GM12878 (cell line): ENCODE measurements around the gene CDC6. TPM values are rescaled to one million over a fixed set of nuclear protein-coding genes. Genes with fewer than 3 reads are reported as not detected.
A peak's percentile ranks its signal among the peaks of the same experiment; 100 is the strongest.

Experiments used
- ATF7 ChIP-seq: fragments of 450-650 bp; IDR thresholded peaks from 2 replicates; pipeline ENCODE4 v1.6.1; 2016; ENCODE audit warnings: low read depth, mild to moderate bottlenecking
- BACH1 ChIP-seq: fragments of 450-650 bp; IDR thresholded peaks from 2 replicates; pipeline ENCODE4 v1.6.1; 2017; ENCODE audit warnings: mild to moderate bottlenecking, borderline replicate concordance
- BMI1 ChIP-seq: fragments of 450-650 bp; IDR thresholded peaks from 2 replicates; pipeline ENCODE4 v1.6.1; 2016; ENCODE audit warnings: mild to moderate bottlenecking, moderate library complexity, borderline replicate concordance
- BRCA1 ChIP-seq: IDR thresholded peaks from 2 replicates; pipeline ENCODE4 v1.6.1; 2011; ENCODE audit warnings: low read depth, low read length, improper control_type of control experiment
- CBFB ChIP-seq: IDR thresholded peaks from 2 replicates; pipeline ENCODE4 v1.6.1; 2016; ENCODE audit warnings: antibody characterized with exemption, low read depth
- HSF1 ChIP-seq: fragments of 150-350 bp; IDR thresholded peaks from 2 replicates; pipeline ENCODE4 v1.6.1; 2014; ENCODE audit warnings: mild to moderate bottlenecking, low read depth, low read length
- IKZF1 ChIP-seq: fragments of 450-650 bp; conservative IDR thresholded peaks from 2 replicates; pipeline ENCODE4 v1.6.1; 2017; ENCODE audit warnings: antibody characterized with exemption, mild to moderate bottlenecking
- IRF4 ChIP-seq: IDR thresholded peaks from 2 replicates; pipeline ENCODE4 v1.6.1; 2011; ENCODE audit warnings: low read depth, low read length
- NFXL1 ChIP-seq: fragments of 450-650 bp; IDR thresholded peaks from 2 replicates; pipeline ENCODE4 v1.6.1; 2017; ENCODE audit warnings: antibody characterized with exemption, mild to moderate bottlenecking, borderline replicate concordance
- RAD21 ChIP-seq: IDR thresholded peaks from 2 replicates; pipeline ENCODE4 v1.6.1; 2011; ENCODE audit warnings: mild to moderate bottlenecking, low read depth, low read length, moderate library complexity; ENCODE audit not compliant: insufficient read depth
- RELA ChIP-seq: fragments of 450-650 bp; IDR thresholded peaks from 2 replicates; pipeline ENCODE4 v1.8.0; 2014; ENCODE audit warnings: borderline replicate concordance; ENCODE audit not compliant: partially characterized antibody
- SMAD5 ChIP-seq: IDR thresholded peaks from 2 replicates; pipeline ENCODE4 v1.6.1; 2016; ENCODE audit warnings: antibody characterized with exemption, low read depth
- SUPT20H ChIP-seq: IDR thresholded peaks from 2 replicates; pipeline ENCODE4 v1.6.1; 2011; ENCODE audit warnings: low read depth, mild to moderate bottlenecking, low read length, moderate library complexity, borderline replicate concordance; ENCODE audit not compliant: control insufficient read depth
- ZBED1 ChIP-seq: IDR thresholded peaks from 2 replicates; pipeline ENCODE4 v1.6.1; 2016; ENCODE audit warnings: borderline replicate concordance
- ZNF384 ChIP-seq: IDR thresholded peaks from 2 replicates; pipeline ENCODE4 v1.6.1; 2012; ENCODE audit warnings: low read depth, mild to moderate bottlenecking, low read length, improper control_type of control experiment, borderline replicate concordance
- polyA plus RNA-seq, 11 experiments: library from polyadenylated mRNA; depleted of rRNA in 4 of 11; unstranded in 6 of 11; stranded (reverse) in 5 of 11; fragments of >200 nt; fragmentation: Nextera tagmentation in 4 of 11; fragmentation: Illumina TruSeq in 1 of 11; extraction: Ambion mirVana in 4 of 11; extraction: Trizol in 1 of 11; gene quantifications; 1 replicate in 1 of 11; 2 replicates in 10 of 11; pipeline versions ENCODE4 v1.2.1 to v1.2.3, GENCODE V29; 2011 to 2016; ENCODE audit warnings: inconsistent platforms in 2 of 11, missing spikeins in 2 of 11, low read depth in 1 of 11
- total RNA-seq, 4 experiments: library from RNA; depleted of rRNA in 3 of 4; stranded (reverse); fragments of >200 nt in 3 of 4; fragmentation: Illumina TruSeq in 1 of 4; extraction: Trizol in 1 of 4; gene quantifications; 2 replicates each; pipeline versions ENCODE4 v1.2.1 to v1.2.3, GENCODE V29; 2013 to 2021
- TF ChIP-seq, protein P1 (sequence below): fragments of 450-650 bp; IDR thresholded peaks from 2 replicates; pipeline ENCODE4 v1.6.1; 2016; ENCODE audit warnings: mild to moderate bottlenecking
- TF ChIP-seq, protein P2 (sequence below): fragments of 450-650 bp; IDR thresholded peaks from 2 replicates; pipeline ENCODE4 v1.6.1; 2017; ENCODE audit warnings: mild to moderate bottlenecking, moderate library complexity
- TF ChIP-seq, protein P3 (sequence below): IDR thresholded peaks from 2 replicates; pipeline ENCODE4 v1.6.1; 2011; ENCODE audit warnings: mild to moderate bottlenecking, low read depth, low read length, moderate library complexity; ENCODE audit not compliant: insufficient replicate concordance
- TF ChIP-seq, protein P4 (sequence below): IDR thresholded peaks from 2 replicates; pipeline ENCODE4 v1.6.1; 2012; ENCODE audit warnings: low read length, inconsistent platforms

Gene CDC6
- total and polyA plus RNA-seq, 10 of the 15 experiments (the other 5 are each of a cell fraction or from before 2014, with no cell fraction given) = 13.3 to 60.9 (median 47.6) TPM

GRCh38 chr17:40287494-40288369 lies at the start of gene CDC6 (continued):
- TF ChIP-seq ATF7 (peak; percentile 33; the same call in 1 of the 2 replicates), BACH1 (no peak), ZNF384 (no peak), CBFB (peak; percentile 73), HSF1 (peak; percentile 41; the same call in 1 of the 2 replicates), RELA (no peak), NFXL1 (no peak), RAD21 (no peak), SUPT20H (no peak), BRCA1 (no peak), ZBED1 (no peak), SMAD5 (peak; percentile 54; the same call in 1 of the 2 replicates), IKZF1 (peak; percentile 84), BMI1 (no peak), IRF4 (no peak)
- TF ChIP-seq, protein P1, sequence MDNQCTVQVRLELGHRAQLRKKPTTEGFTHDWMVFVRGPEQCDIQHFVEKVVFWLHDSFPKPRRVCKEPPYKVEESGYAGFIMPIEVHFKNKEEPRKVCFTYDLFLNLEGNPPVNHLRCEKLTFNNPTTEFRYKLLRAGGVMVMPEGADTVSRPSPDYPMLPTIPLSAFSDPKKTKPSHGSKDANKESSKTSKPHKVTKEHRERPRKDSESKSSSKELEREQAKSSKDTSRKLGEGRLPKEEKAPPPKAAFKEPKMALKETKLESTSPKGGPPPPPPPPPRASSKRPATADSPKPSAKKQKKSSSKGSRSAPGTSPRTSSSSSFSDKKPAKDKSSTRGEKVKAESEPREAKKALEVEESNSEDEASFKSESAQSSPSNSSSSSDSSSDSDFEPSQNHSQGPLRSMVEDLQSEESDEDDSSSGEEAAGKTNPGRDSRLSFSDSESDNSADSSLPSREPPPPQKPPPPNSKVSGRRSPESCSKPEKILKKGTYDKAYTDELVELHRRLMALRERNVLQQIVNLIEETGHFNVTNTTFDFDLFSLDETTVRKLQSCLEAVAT = peak; percentile 53; the same call in 1 of the 2 replicates
- TF ChIP-seq, protein P2, sequence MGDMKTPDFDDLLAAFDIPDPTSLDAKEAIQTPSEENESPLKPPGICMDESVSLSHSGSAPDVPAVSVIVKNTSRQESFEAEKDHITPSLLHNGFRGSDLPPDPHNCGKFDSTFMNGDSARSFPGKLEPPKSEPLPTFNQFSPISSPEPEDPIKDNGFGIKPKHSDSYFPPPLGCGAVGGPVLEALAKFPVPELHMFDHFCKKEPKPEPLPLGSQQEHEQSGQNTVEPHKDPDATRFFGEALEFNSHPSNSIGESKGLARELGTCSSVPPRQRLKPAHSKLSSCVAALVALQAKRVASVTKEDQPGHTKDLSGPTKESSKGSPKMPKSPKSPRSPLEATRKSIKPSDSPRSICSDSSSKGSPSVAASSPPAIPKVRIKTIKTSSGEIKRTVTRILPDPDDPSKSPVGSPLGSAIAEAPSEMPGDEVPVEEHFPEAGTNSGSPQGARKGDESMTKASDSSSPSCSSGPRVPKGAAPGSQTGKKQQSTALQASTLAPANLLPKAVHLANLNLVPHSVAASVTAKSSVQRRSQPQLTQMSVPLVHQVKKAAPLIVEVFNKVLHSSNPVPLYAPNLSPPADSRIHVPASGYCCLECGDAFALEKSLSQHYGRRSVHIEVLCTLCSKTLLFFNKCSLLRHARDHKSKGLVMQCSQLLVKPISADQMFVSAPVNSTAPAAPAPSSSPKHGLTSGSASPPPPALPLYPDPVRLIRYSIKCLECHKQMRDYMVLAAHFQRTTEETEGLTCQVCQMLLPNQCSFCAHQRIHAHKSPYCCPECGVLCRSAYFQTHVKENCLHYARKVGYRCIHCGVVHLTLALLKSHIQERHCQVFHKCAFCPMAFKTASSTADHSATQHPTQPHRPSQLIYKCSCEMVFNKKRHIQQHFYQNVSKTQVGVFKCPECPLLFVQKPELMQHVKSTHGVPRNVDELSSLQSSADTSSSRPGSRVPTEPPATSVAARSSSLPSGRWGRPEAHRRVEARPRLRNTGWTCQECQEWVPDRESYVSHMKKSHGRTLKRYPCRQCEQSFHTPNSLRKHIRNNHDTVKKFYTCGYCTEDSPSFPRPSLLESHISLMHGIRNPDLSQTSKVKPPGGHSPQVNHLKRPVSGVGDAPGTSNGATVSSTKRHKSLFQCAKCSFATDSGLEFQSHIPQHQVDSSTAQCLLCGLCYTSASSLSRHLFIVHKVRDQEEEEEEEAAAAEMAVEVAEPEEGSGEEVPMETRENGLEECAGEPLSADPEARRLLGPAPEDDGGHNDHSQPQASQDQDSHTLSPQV = no peak
- TF ChIP-seq, protein P3, sequence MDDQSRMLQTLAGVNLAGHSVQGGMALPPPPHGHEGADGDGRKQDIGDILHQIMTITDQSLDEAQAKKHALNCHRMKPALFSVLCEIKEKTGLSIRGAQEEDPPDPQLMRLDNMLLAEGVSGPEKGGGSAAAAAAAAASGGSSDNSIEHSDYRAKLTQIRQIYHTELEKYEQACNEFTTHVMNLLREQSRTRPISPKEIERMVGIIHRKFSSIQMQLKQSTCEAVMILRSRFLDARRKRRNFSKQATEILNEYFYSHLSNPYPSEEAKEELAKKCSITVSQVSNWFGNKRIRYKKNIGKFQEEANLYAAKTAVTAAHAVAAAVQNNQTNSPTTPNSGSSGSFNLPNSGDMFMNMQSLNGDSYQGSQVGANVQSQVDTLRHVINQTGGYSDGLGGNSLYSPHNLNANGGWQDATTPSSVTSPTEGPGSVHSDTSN = no peak
- TF ChIP-seq, protein P4, sequence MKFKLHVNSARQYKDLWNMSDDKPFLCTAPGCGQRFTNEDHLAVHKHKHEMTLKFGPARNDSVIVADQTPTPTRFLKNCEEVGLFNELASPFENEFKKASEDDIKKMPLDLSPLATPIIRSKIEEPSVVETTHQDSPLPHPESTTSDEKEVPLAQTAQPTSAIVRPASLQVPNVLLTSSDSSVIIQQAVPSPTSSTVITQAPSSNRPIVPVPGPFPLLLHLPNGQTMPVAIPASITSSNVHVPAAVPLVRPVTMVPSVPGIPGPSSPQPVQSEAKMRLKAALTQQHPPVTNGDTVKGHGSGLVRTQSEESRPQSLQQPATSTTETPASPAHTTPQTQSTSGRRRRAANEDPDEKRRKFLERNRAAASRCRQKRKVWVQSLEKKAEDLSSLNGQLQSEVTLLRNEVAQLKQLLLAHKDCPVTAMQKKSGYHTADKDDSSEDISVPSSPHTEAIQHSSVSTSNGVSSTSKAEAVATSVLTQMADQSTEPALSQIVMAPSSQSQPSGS = no peak
